Measurements from ENCODE around the gene ZXDC. TPM values are rescaled to one million over a fixed set of nuclear protein-coding genes. Genes with fewer than 3 reads are reported as not detected.

ZXDC gene
- total RNA-seq, 1 experiment from 2014 or later: 61.1 TPM

DNA sequence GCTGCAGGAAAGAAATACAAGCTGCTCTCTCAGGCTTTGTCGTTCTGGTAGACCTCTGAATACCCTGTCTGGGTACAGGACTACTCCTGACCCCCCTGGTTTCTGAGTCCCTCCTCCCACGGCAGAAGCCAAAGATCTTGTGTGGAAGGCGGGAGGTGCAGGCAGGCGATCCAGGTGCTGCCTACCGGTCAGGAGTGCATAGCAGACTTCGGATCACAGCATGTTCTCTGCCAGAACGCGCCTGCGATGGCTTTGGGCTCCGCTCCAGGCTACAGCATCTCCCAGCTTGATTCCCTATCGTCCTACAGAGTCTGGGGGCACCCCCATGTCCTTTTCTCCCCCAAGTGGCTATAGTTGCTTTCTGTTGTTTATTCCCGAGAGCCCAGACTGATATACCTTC, 83.4 kb downstream of the ZXDC start:
- no peak overlapping the region for H3K4me3 ChIP-seq (ENCODE audit: low read depth, low read length, poor library complexity, severe bottlenecking)
- no peaks in the 10 kb centered on the region for H3K27me3 ChIP-seq (replicated peaks; ENCODE audit: insufficient read depth, low read depth, low read length, poor library complexity)
- no peak for DNase-seq (ENCODE audit: low spot score)
- intact Hi-C loops (cut with micrococcal nuclease; ENCODE audit: unreplicated experiment): no loop called here
- H3K9me3 ChIP-seq (ENCODE audit: low read depth, low read length, poor library complexity, severe bottlenecking): no peaks in the 10 kb centered on the region
- peaks cover 11% of the 10 kb centered on the region for H3K4me1 ChIP-seq (ENCODE audit: insufficient read depth, low read length, poor library complexity, severe bottlenecking)
- H3K36me3 ChIP-seq (ENCODE audit: insufficient read depth, low read length, poor library complexity, severe bottlenecking): no peaks in the 10 kb centered on the region
- ChIA-PET POLR2A (ENCODE audit: low non-redundant PET) (no interaction called here), CTCF (interaction anchor here (0.7 kb wide), 1 partner anchor 135 kb away, joined by 3 read pairs; no protein-coding TSS in a partner anchor)
- H3K27ac ChIP-seq (ENCODE audit: low read depth, low read length, poor library complexity, severe bottlenecking): no peak overlapping the region
- TF ChIP-seq, protein P1, sequence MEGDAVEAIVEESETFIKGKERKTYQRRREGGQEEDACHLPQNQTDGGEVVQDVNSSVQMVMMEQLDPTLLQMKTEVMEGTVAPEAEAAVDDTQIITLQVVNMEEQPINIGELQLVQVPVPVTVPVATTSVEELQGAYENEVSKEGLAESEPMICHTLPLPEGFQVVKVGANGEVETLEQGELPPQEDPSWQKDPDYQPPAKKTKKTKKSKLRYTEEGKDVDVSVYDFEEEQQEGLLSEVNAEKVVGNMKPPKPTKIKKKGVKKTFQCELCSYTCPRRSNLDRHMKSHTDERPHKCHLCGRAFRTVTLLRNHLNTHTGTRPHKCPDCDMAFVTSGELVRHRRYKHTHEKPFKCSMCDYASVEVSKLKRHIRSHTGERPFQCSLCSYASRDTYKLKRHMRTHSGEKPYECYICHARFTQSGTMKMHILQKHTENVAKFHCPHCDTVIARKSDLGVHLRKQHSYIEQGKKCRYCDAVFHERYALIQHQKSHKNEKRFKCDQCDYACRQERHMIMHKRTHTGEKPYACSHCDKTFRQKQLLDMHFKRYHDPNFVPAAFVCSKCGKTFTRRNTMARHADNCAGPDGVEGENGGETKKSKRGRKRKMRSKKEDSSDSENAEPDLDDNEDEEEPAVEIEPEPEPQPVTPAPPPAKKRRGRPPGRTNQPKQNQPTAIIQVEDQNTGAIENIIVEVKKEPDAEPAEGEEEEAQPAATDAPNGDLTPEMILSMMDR (conservative IDR thresholded peaks at IDR 0.05; ENCODE audit: low read depth, low read length): no peak
- TF ChIP-seq EZH2 (IDR thresholded peaks at IDR 0.05; ENCODE audit: borderline replicate concordance, low read depth, low read length, poor library complexity, severe bottlenecking): no peak
- no TSS peak for BruUV-seq (replicated peaks)

DNA sequence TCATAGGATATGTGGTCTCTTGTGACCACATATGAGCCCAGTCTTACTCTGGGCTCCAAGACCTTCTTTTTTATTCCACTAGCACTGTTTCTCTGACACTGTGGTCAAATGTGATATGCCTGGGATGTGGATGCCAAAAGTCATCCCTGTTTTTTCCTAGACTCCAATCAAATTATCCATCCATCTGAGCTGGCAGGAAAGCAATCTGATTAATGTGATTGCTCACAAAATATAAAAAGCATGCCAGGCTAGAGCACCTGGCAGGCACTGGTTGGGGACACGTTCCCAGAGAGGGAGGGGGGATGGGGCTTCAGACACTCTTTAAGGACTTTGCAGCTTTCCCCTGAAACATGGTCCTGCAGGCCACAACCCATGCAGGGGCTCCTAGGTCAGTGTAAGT, 84.1 kb downstream of the ZXDC start:
- intact Hi-C loops (cut with micrococcal nuclease; ENCODE audit: unreplicated experiment): no loop called here
- no peak for TF ChIP-seq EZH2 (IDR thresholded peaks at IDR 0.05; ENCODE audit: borderline replicate concordance, low read depth, low read length, poor library complexity, severe bottlenecking)
- Histone ChIP-seq H3K4me3 (ENCODE audit: low read depth, low read length, poor library complexity, severe bottlenecking) (no peak overlapping the region), H3K9me3 (ENCODE audit: low read depth, low read length, poor library complexity, severe bottlenecking) (no peaks in the 10 kb centered on the region), H3K36me3 (ENCODE audit: insufficient read depth, low read length, poor library complexity, severe bottlenecking) (no peaks in the 10 kb centered on the region), H3K27ac (ENCODE audit: low read depth, low read length, poor library complexity, severe bottlenecking) (no peak overlapping the region), H3K4me1 (ENCODE audit: insufficient read depth, low read length, poor library complexity, severe bottlenecking) (peaks cover 11% of the 10 kb centered on the region), H3K27me3 (replicated peaks; ENCODE audit: insufficient read depth, low read depth, low read length, poor library complexity) (no peaks in the 10 kb centered on the region)
- CTCF ChIA-PET: no interaction called here
- no peak for DNase-seq (ENCODE audit: low spot score)
- no TSS peak for BruUV-seq (replicated peaks)
- POLR2A ChIA-PET (ENCODE audit: low non-redundant PET): no interaction called here

DNA sequence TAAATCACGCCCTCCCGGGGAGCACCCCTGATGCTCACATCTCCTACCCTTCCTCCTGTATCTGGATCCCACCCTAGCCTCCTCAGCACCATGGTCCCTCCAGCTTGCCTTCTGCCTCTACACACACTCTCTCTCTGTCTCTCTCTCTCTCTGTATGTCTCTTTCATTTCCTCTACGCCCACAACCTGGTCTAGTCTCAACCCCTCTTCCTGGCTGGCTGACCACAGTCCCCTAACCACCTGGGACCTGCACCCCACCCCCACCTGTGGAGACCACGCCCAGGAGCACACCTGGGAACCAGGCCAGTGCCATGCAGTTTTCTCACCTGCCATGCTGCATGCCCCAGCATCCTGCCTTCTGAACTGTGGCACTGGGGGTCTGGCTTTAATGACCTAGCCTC, 84.9 kb downstream of the ZXDC start:
- H3K36me3 ChIP-seq (ENCODE audit: insufficient read depth, low read length, poor library complexity, severe bottlenecking): no peaks in the 10 kb centered on the region
- CTCF ChIA-PET: no interaction called here
- no peak for DNase-seq (ENCODE audit: low spot score)
- BruUV-seq (replicated peaks): no TSS peak
- intact Hi-C loops (cut with micrococcal nuclease; ENCODE audit: unreplicated experiment): no loop called here
- H3K4me3 ChIP-seq (ENCODE audit: low read depth, low read length, poor library complexity, severe bottlenecking): no peak overlapping the region
- no peak for TF ChIP-seq EZH2 (IDR thresholded peaks at IDR 0.05; ENCODE audit: borderline replicate concordance, low read depth, low read length, poor library complexity, severe bottlenecking)
- TF ChIP-seq, protein P1 (conservative IDR thresholded peaks at IDR 0.05; ENCODE audit: low read depth, low read length): no peak
- no peaks in the 10 kb centered on the region for H3K9me3 ChIP-seq (ENCODE audit: low read depth, low read length, poor library complexity, severe bottlenecking)
- POLR2A ChIA-PET (ENCODE audit: low non-redundant PET): no interaction called here
- no peak overlapping the region for H3K27ac ChIP-seq (ENCODE audit: low read depth, low read length, poor library complexity, severe bottlenecking)
- peaks cover 11% of the 10 kb centered on the region for H3K4me1 ChIP-seq (ENCODE audit: insufficient read depth, low read length, poor library complexity, severe bottlenecking)
- no peaks in the 10 kb centered on the region for H3K27me3 ChIP-seq (replicated peaks; ENCODE audit: insufficient read depth, low read depth, low read length, poor library complexity)

DNA sequence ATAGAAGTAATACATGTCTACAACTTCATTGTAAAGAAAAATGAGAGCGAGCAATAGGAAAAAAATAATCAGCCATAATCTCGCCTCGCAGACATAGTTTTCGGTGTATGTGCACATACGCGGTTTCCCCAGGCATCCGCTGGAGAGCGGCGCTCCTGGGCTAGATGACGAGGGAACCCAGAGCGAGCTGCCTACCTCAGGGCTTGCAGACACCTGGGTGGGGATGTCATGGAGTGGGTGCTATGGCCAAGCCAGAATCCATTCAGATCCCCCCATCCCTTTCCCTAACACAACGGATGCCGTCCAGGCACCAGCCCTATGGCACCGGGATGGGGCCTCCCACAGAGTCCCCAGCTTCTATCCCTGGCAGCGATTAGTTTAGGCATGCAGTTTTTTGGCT, 85.5 kb downstream of the ZXDC start:
- Histone ChIP-seq H3K36me3 (ENCODE audit: insufficient read depth, low read length, poor library complexity, severe bottlenecking) (no peaks in the 10 kb centered on the region), H3K4me3 (ENCODE audit: low read depth, low read length, poor library complexity, severe bottlenecking) (no peak overlapping the region), H3K27ac (ENCODE audit: low read depth, low read length, poor library complexity, severe bottlenecking) (no peak overlapping the region), H3K9me3 (ENCODE audit: low read depth, low read length, poor library complexity, severe bottlenecking) (no peaks in the 10 kb centered on the region), H3K27me3 (replicated peaks; ENCODE audit: insufficient read depth, low read depth, low read length, poor library complexity) (no peaks in the 10 kb centered on the region), H3K4me1 (ENCODE audit: insufficient read depth, low read length, poor library complexity, severe bottlenecking) (peaks cover 11% of the 10 kb centered on the region)
- no peak for DNase-seq (ENCODE audit: low spot score)
- CTCF ChIA-PET: no interaction called here
- TF ChIP-seq, protein P1 (conservative IDR thresholded peaks at IDR 0.05; ENCODE audit: low read depth, low read length): no peak
- no peak for TF ChIP-seq EZH2 (IDR thresholded peaks at IDR 0.05; ENCODE audit: borderline replicate concordance, low read depth, low read length, poor library complexity, severe bottlenecking)
- POLR2A ChIA-PET (ENCODE audit: low non-redundant PET): no interaction called here
- BruUV-seq (replicated peaks): no TSS peak
- intact Hi-C loops (cut with micrococcal nuclease; ENCODE audit: unreplicated experiment): no loop called here
